Activated T-cell treated with anti-CD3 and anti-CD28 coated beads for 1 hour (primary cell): ENCODE results near the gene NPFFR1.
"Not testable (repeated sequence)": the region's sequence is repeated elsewhere in the genome, so short reads cannot be mapped to it uniquely, and the experiment has no call there.

Experiments
- DNase-seq: peaks from one replicate; pipeline ENCODE4 v3.0.0-alpha.2; 2020; ENCODE audit warnings: low read depth

The NPFFR1 gene

GRCh38 chr10:70285476-70285831, 1.6 kb upstream of the NPFFR1 start:
- no peak for DNase-seq

GRCh38 chr10:70284542-70285475, 1.0 kb upstream of the NPFFR1 start:
- no peak for DNase-seq

GRCh38 chr10:70283071-70283444, 746 bp downstream of the NPFFR1 start:
- no peak for DNase-seq

GRCh38 chr10:70281609-70282008, 2.2 kb downstream of the NPFFR1 start:
- no peak for DNase-seq

- no peak for DNase-seq
These were observed 3.7 kb downstream of the NPFFR1 start for GRCh38 chr10:70280099-70280498.

GRCh38 chr10:70277396-70278030, 6.3 kb downstream of the NPFFR1 start:
- DNase-seq: no peak

- DNase-seq: no peak
These were observed 9.2 kb downstream of the NPFFR1 start for GRCh38 chr10:70274643-70275042.

GRCh38 chr10:70272925-70273316, 10.9 kb downstream of the NPFFR1 start:
- no peak for DNase-seq

- DNase-seq: no peak
These were observed 11.5 kb downstream of the NPFFR1 start for GRCh38 chr10:70271996-70272924.

- DNase-seq: no peak
These were observed 12.9 kb downstream of the NPFFR1 start for GRCh38 chr10:70270952-70271351.

- DNase-seq: no peak
These were observed 14.1 kb downstream of the NPFFR1 start for GRCh38 chr10:70269741-70270140.

- DNase-seq: no peak
These were observed 15.4 kb downstream of the NPFFR1 start for GRCh38 chr10:70268376-70268775.

- no peak for DNase-seq
These were observed 16.5 kb downstream of the NPFFR1 start for GRCh38 chr10:70267161-70267933.

- DNase-seq: no peak
These were observed 17.1 kb downstream of the NPFFR1 start for GRCh38 chr10:70266701-70267100.

GRCh38 chr10:70266056-70266455, 17.7 kb downstream of the NPFFR1 start:
- DNase-seq: no peak

- DNase-seq: no peak
These were observed 18.6 kb downstream of the NPFFR1 start for GRCh38 chr10:70265032-70265689.

- DNase-seq: no peak
These were observed 23.1 kb downstream of the NPFFR1 start for GRCh38 chr10:70260734-70261133.

- DNase-seq: no peak
These were observed 23.5 kb downstream of the NPFFR1 start for GRCh38 chr10:70260259-70260658.

GRCh38 chr10:70258216-70258615, 25.6 kb downstream of the NPFFR1 start:
- no peak for DNase-seq

GRCh38 chr10:70257816-70258215, 26.0 kb downstream of the NPFFR1 start:
- DNase-seq: not testable (repeated sequence)

- DNase-seq: no peak
These were observed 27.3 kb downstream of the NPFFR1 start for GRCh38 chr10:70256463-70256862.
